ENCODE results near the gene PAMR1. TPM values are rescaled to one million over a fixed set of nuclear protein-coding genes. Genes with fewer than 3 reads are reported as not detected.

PAMR1 gene
- total RNA-seq, 1 donor from 2014 or later: 0.21 TPM

GRCh38 chr11:35531246-35531645 is 5.8 kb upstream of the PAMR1 start:
- DNase-seq (ENCODE audit: low read depth, low spot score): no peak
- Mint-ChIP-seq H3K27me3 (ENCODE audit: low read depth) (peaks cover 26% of the 10 kb centered on the region), H3K9me3 (no peaks in the 10 kb centered on the region), H3K36me3 (ENCODE audit: low read depth) (no peaks in the 10 kb centered on the region), H3K4me3 (no peak overlapping the region), H3K27ac (ENCODE audit: unreplicated experiment) (no peak overlapping the region), H3K4me1 (peaks cover 1% of the 10 kb centered on the region)
- no peak for TF ChIP-seq CTCF (conservative IDR thresholded peaks at IDR 0.05)

GRCh38 chr11:35529971-35530495 is 4.6 kb upstream of the PAMR1 start:
- no peak for TF ChIP-seq CTCF (conservative IDR thresholded peaks at IDR 0.05)
- H3K27me3 Mint-ChIP-seq (ENCODE audit: low read depth): peaks cover 38% of the 10 kb centered on the region
- H3K9me3 Mint-ChIP-seq: no peaks in the 10 kb centered on the region
- no peak for DNase-seq (ENCODE audit: low read depth, low spot score)
- H3K4me3 Mint-ChIP-seq: no peak overlapping the region
- peaks cover 6% of the 10 kb centered on the region for H3K4me1 Mint-ChIP-seq
- H3K36me3 Mint-ChIP-seq (ENCODE audit: low read depth): no peaks in the 10 kb centered on the region
- no peak overlapping the region for H3K27ac Mint-ChIP-seq (ENCODE audit: unreplicated experiment)

GRCh38 chr11:35526370-35526792 is 965 bp upstream of the PAMR1 start:
- no peak for DNase-seq (ENCODE audit: low read depth, low spot score)
- H3K36me3 Mint-ChIP-seq (ENCODE audit: low read depth): no peaks in the 10 kb centered on the region
- peaks cover 14% of the 10 kb centered on the region for H3K4me1 Mint-ChIP-seq
- H3K27ac Mint-ChIP-seq (ENCODE audit: unreplicated experiment): no peak overlapping the region
- H3K27me3 Mint-ChIP-seq (ENCODE audit: low read depth): peaks cover 62% of the 10 kb centered on the region
- peak overlapping the region; percentile 36 for H3K4me3 Mint-ChIP-seq
- TF ChIP-seq CTCF (conservative IDR thresholded peaks at IDR 0.05): no peak
- H3K9me3 Mint-ChIP-seq: no peaks in the 10 kb centered on the region

GRCh38 chr11:35524780-35525179 is 636 bp downstream of the PAMR1 start:
- peaks cover 65% of the 10 kb centered on the region for H3K27me3 Mint-ChIP-seq (ENCODE audit: low read depth)
- peaks cover 14% of the 10 kb centered on the region for H3K4me1 Mint-ChIP-seq
- no peak overlapping the region for H3K27ac Mint-ChIP-seq (ENCODE audit: unreplicated experiment)

GRCh38 chr11:35523861-35524260 is 1.6 kb downstream of the PAMR1 start:
- peaks cover 14% of the 10 kb centered on the region for H3K4me1 Mint-ChIP-seq
- H3K27ac Mint-ChIP-seq (ENCODE audit: unreplicated experiment): no peak overlapping the region
- peaks cover 68% of the 10 kb centered on the region for H3K27me3 Mint-ChIP-seq (ENCODE audit: low read depth)
- no peaks in the 10 kb centered on the region for H3K9me3 Mint-ChIP-seq
- no peak for DNase-seq (ENCODE audit: low read depth, low spot score)
- H3K36me3 Mint-ChIP-seq (ENCODE audit: low read depth): no peaks in the 10 kb centered on the region
- no peak overlapping the region for H3K4me3 Mint-ChIP-seq
- no peak for TF ChIP-seq CTCF (conservative IDR thresholded peaks at IDR 0.05)

More at GRCh38 chr11:35524780-35525179, 636 bp downstream of the PAMR1 start:
- Mint-ChIP-seq H3K9me3 (no peaks in the 10 kb centered on the region), H3K4me3 (no peak overlapping the region), H3K36me3 (ENCODE audit: low read depth) (no peaks in the 10 kb centered on the region)
- DNase-seq (ENCODE audit: low read depth, low spot score): no peak
- TF ChIP-seq CTCF (conservative IDR thresholded peaks at IDR 0.05): no peak

All from neural crest cell (in vitro differentiated cells).